Body of pancreas (tissue), 4 donors: ENCODE measurements around the gene MPP3. TPM values are rescaled to one million over a fixed set of nuclear protein-coding genes. Genes with fewer than 3 reads are reported as not detected.
"Not testable (repeated sequence)": the region's sequence is repeated elsewhere in the genome, so short reads cannot be mapped to it uniquely, and the experiment has no call there.

Experiments
- ATAC-seq: fragments of 150-250 bp; one replicate; pipeline ENCODE4 v1.9.1; 2016
- DNase-seq, 4 donors: peaks; one replicate each; pipeline ENCODE4 v3.0.0-alpha.2; 2019
- H3K27ac ChIP-seq, 4 donors: fragments of 200-600 bp; sonication (generic); 1 replicate in 3 of 4; 2 replicates in 1 of 4; pipeline versions ENCODE4 v1.5.1 to v1.6.1; 2016 to 2019; ENCODE audit warnings: mild to moderate bottlenecking in 1 of 4, mixed read lengths in 1 of 4, moderate library complexity in 1 of 4
- H3K27me3 ChIP-seq, 2 donors: fragments of 200-600 bp; sonication (generic); one replicate each; pipeline ENCODE4 v1.6.0; 2016; ENCODE audit warnings: mild to moderate bottlenecking in 1 of 2
- H3K36me3 ChIP-seq, 2 donors: fragments of 200-600 bp; sonication (generic); replicated peaks in 1 of 2; 2 replicates each; pipeline ENCODE4 v1.5.1; 2016; ENCODE audit warnings: low read depth in 2 of 2; ENCODE audit not compliant: insufficient read depth in 1 of 2
- H3K4me1 ChIP-seq: fragments of 200-600 bp; sonication (generic); one replicate; pipeline ENCODE4 v1.6.0; 2016
- H3K4me3 ChIP-seq, 2 donors: fragments of 200-600 bp; sonication (generic); 1 replicate in 1 of 2; 2 replicates in 1 of 2; pipeline ENCODE4 v1.5.1; 2016 to 2019
- H3K9me3 ChIP-seq, 3 donors: fragments of 200-600 bp; sonication (generic); 1 replicate in 2 of 3; 2 replicates in 1 of 3; pipeline ENCODE4 v1.5.1; 2016
- CTCF ChIP-seq, 7 experiments: fragments of 450-650 bp in 4 of 7; fragments of 200-600 bp in 3 of 7; sonication (generic) in 3 of 7; IDR thresholded peaks; one replicate each; pipeline ENCODE4 v1.5.1; 2016 to 2019; ENCODE audit warnings: antibody characterized with exemption in 7 of 7
- POLR2A ChIP-seq, 3 donors: fragments of 450-650 bp; IDR thresholded peaks; one replicate each; pipeline ENCODE4 v1.6.1; 2016; ENCODE audit warnings: antibody characterized with exemption in 3 of 3, mild to moderate bottlenecking in 2 of 3
- WGBS, 2 donors: methylation state at CpG; one replicate each; pipeline ENCODE4 v1.1.5; 2017; 5-methylcytosine and 5-hydroxymethylcytosine counted together
- intact Hi-C: fragments of 100-400 bp; cut with DNase I; formaldehyde crosslinking; loops from one replicate; pipeline ENCODE4 v1.15.1; 2023
- total RNA-seq, 2 donors: library from RNA; depleted of rRNA; stranded (reverse); fragments of >200 nt; gene quantifications; one replicate each; pipeline ENCODE4 v1.1.0, GENCODE V29; 2016

The MPP3 gene
- total RNA-seq, 2 donors from 2014 or later: 20.2 to 22.4 TPM

- Histone ChIP-seq H3K27me3 (no peaks in the 10 kb centered on the region), H3K4me1 (peaks cover 34% of the 10 kb centered on the region), H3K9me3 (no peaks in the 10 kb centered on the region), H3K27ac (no peak overlapping the region), H3K36me3 (no peaks in the 10 kb centered on the region), H3K4me3 (no peak overlapping the region)
- 58 to 72% methylated on average over 2 to 5 of the region's 5 CpGs for WGBS, 2 donors
- TF ChIP-seq CTCF (IDR thresholded peaks at IDR 0.05) (no peak), POLR2A (IDR thresholded peaks at IDR 0.05) (no peak)
- intact Hi-C loops: no loop called here
- ATAC-seq (no peak), DNase-seq (no peak)
These were observed 11.3 kb upstream of the MPP3 start for GRCh38 chr17:43844241-43844640.

GRCh38 chr17:43842975-43843325, 10.0 kb upstream of the MPP3 start:
- WGBS, 2 donors: 64 to 70% methylated on average over 7 of the region's 7 CpGs
- no peak for DNase-seq
- Histone ChIP-seq H3K4me1 (peaks cover 35% of the 10 kb centered on the region), H3K27ac (no peak overlapping the region), H3K27me3 (no peaks in the 10 kb centered on the region), H3K4me3 (no peak overlapping the region), H3K36me3 (no peaks in the 10 kb centered on the region), H3K9me3 (no peaks in the 10 kb centered on the region)
- intact Hi-C loops: no loop called here
- no peak for TF ChIP-seq POLR2A (IDR thresholded peaks at IDR 0.05)
- TF ChIP-seq CTCF (IDR thresholded peaks at IDR 0.05): no peak
- ATAC-seq: no peak

- Histone ChIP-seq H3K27ac (peak overlapping the region in 3 of 4 donors; percentile 59 to 68 (median 67)), H3K4me1 (peaks cover 35% of the 10 kb centered on the region)
- H3K36me3 ChIP-seq, H3K9me3 ChIP-seq, H3K27me3 ChIP-seq, intact Hi-C loops, ATAC-seq, H3K4me3 ChIP-seq: not testable (repeated sequence)
- WGBS, 2 donors: 82 to 83% methylated on average over 53 to 54 of the region's 54 CpGs
- peak in 2 of 4 donors; percentile 16 to 28 for DNase-seq
These were observed 9.4 kb upstream of the MPP3 start for GRCh38 chr17:43842091-43842974.

- no peaks in the 10 kb centered on the region for H3K36me3 ChIP-seq
- DNase-seq: no peak
- no peaks in the 10 kb centered on the region for H3K27me3 ChIP-seq
- peaks cover 27% of the 10 kb centered on the region for H3K4me1 ChIP-seq
- intact Hi-C loops: no loop called here
- no peaks in the 10 kb centered on the region for H3K9me3 ChIP-seq
- H3K27ac ChIP-seq: peak overlapping the region in 3 of 4 donors; percentile 59 to 68 (median 67)
- H3K4me3 ChIP-seq: no peak overlapping the region
- peak; percentile 45 for ATAC-seq
- 19 to 29% methylated on average over 4 of the region's 4 CpGs for WGBS, 2 donors
- no peak for TF ChIP-seq CTCF (IDR thresholded peaks at IDR 0.05)
- no peak for TF ChIP-seq POLR2A (IDR thresholded peaks at IDR 0.05)
These were observed 8.3 kb upstream of the MPP3 start for GRCh38 chr17:43841282-43841681.

GRCh38 chr17:43840814-43841213, 7.9 kb upstream of the MPP3 start:
- ATAC-seq: peak; percentile 45
- peaks cover 23% of the 10 kb centered on the region for H3K4me1 ChIP-seq
- WGBS, 2 donors: 52% methylated on average over 4 of the region's 4 CpGs
- no peaks in the 10 kb centered on the region for H3K36me3 ChIP-seq
- intact Hi-C loops: no loop called here
- H3K27me3 ChIP-seq: no peaks in the 10 kb centered on the region
- no peak for TF ChIP-seq POLR2A (IDR thresholded peaks at IDR 0.05)
- peak in 2 of 7 experiments; percentile 13 to 22 for TF ChIP-seq CTCF (IDR thresholded peaks at IDR 0.05)
- H3K27ac ChIP-seq: peak overlapping the region in 3 of 4 donors; percentile 59 to 68 (median 67)
- peak in 1 of 4 donors; percentile 10 for DNase-seq
- no peaks in the 10 kb centered on the region for H3K9me3 ChIP-seq
- no peak overlapping the region for H3K4me3 ChIP-seq
